Measurements from ENCODE around the gene MYL12A.

DNA sequence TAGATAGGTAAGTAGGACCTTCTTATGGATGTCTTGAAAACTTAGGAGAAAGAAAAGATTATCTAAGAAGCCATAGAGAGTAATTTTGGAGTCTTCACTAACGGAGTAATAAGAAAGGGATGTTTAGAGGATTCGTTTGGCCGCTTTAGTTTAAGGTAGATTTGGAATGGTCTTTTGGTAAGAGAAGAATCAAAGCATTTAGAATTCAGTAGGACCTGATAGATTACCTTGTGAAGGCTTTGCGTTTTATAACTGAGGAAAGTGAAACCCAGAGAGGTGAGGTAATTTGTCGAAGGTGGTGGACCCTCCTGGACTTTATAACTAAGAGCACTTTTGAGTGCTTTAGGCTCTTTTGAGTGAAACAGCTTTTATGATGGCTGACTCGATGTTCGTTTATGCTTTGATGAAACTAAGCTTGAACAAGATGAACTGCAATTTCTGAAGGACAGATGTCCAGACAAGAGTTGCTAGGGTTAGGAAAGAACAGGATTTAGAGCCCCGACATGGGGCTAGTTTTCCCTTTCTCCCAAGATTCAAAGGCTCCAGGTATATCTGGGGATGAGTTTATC is 15.6 kb downstream of the MYL12A start:
- TF ChIP-seq, protein P1, sequence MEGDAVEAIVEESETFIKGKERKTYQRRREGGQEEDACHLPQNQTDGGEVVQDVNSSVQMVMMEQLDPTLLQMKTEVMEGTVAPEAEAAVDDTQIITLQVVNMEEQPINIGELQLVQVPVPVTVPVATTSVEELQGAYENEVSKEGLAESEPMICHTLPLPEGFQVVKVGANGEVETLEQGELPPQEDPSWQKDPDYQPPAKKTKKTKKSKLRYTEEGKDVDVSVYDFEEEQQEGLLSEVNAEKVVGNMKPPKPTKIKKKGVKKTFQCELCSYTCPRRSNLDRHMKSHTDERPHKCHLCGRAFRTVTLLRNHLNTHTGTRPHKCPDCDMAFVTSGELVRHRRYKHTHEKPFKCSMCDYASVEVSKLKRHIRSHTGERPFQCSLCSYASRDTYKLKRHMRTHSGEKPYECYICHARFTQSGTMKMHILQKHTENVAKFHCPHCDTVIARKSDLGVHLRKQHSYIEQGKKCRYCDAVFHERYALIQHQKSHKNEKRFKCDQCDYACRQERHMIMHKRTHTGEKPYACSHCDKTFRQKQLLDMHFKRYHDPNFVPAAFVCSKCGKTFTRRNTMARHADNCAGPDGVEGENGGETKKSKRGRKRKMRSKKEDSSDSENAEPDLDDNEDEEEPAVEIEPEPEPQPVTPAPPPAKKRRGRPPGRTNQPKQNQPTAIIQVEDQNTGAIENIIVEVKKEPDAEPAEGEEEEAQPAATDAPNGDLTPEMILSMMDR (IDR thresholded peaks at IDR 0.05): no peak
- no peak for TF ChIP-seq POLR2A (IDR thresholded peaks at IDR 0.05)

All from body of pancreas (tissue), 4 donors.